H1 (cell line): ENCODE measurements around the gene C22orf31. TPM values are rescaled to one million over a fixed set of nuclear protein-coding genes. Genes with fewer than 3 reads are reported as not detected.

Experiments
- CTCF ChIA-PET: fragments of 300-600 bp; sonication (Branson Sonifier 250); formaldehyde crosslinking; loops from one replicate; lab custom pipeline; 2021; ENCODE audit not compliant: partially characterized antibody; lab: Charles Lee
- POLR2A ChIA-PET: fragments of 300-600 bp; sonication (Branson Sonifier 250); formaldehyde crosslinking; loops from one replicate; lab custom pipeline; 2021; ENCODE audit warnings: inconsistent platforms; ENCODE audit not compliant: partially characterized antibody; lab: Charles Lee
- DNase-seq, 2 experiments: peaks; one replicate each; pipeline versions ENCODE4 v3.0.0 to v3.0.0-alpha.2; 2010 to 2022; ENCODE audit warnings: low spot score in 2 of 2, low read depth in 1 of 2, mixed read lengths in 1 of 2
- FAIRE-seq: peaks from 2 replicates; lab custom pipeline; 2011; peaks lifted over from hg19 to GRCh38; lab: Jason Lieb, UNC
- H2AFZ ChIP-seq: 2 replicates; pipeline ENCODE4 v1.8.1; 2012; ENCODE audit warnings: low read length, inconsistent platforms
- H2AK5ac ChIP-seq: 2 replicates; pipeline ENCODE4 v1.6.1; 2013; ENCODE audit warnings: low read depth, low read length
- H2BK120ac ChIP-seq: replicated peaks from 2 replicates; pipeline ENCODE3; 2013; ENCODE audit warnings: low read depth, low read length, inconsistent platforms
- H2BK12ac ChIP-seq: 2 replicates; pipeline ENCODE4 v1.6.1; 2013; ENCODE audit warnings: low read depth, low read length
- H2BK15ac ChIP-seq: 2 replicates; pipeline ENCODE4 v1.6.1; 2013; ENCODE audit warnings: low read length
- H2BK20ac ChIP-seq: 2 replicates; pipeline ENCODE4 v1.6.1; 2013; ENCODE audit warnings: low read length
- H2BK5ac ChIP-seq: 2 replicates; pipeline ENCODE4 v1.6.1; 2013; ENCODE audit warnings: low read depth, low read length
- H3K14ac ChIP-seq: 2 replicates; pipeline ENCODE4 v1.6.1; 2013; ENCODE audit warnings: inconsistent platforms; ENCODE audit not compliant: insufficient read length
- H3K18ac ChIP-seq: 2 replicates; pipeline ENCODE4 v1.6.1; 2013; ENCODE audit warnings: low read length; ENCODE audit errors: extremely low read depth
- H3K23ac ChIP-seq: 2 replicates; pipeline ENCODE4 v1.6.1; 2013; ENCODE audit warnings: inconsistent platforms; ENCODE audit not compliant: insufficient read length
- H3K23me2 ChIP-seq: 2 replicates; pipeline ENCODE4 v1.6.1; 2013; ENCODE audit warnings: low read depth, low read length
- H3K27ac ChIP-seq: 2 replicates; pipeline ENCODE4 v1.6.1; 2011; ENCODE audit warnings: low read depth, low read length, inconsistent platforms
- H3K27me3 ChIP-seq, 4 experiments: replicated peaks in 1 of 4; 1 replicate in 1 of 4; 2 replicates in 3 of 4; pipeline versions ENCODE4 v1.6.1 to v1.8.1; 2011 to 2013; ENCODE audit warnings: low read length in 3 of 4, mild to moderate bottlenecking in 3 of 4, inconsistent platforms in 2 of 4, mixed read lengths in 2 of 4, moderate library complexity in 1 of 4; ENCODE audit not compliant: control insufficient read depth in 3 of 4, insufficient read depth in 3 of 4; ENCODE audit errors: extremely low read depth in 1 of 4
- H3K36me3 ChIP-seq, 4 experiments: 2 replicates each; pipeline versions ENCODE4 v1.6.1 to v1.8.1; 2011 to 2013; ENCODE audit warnings: mild to moderate bottlenecking in 4 of 4, low read length in 3 of 4, moderate library complexity in 2 of 4, control low read depth in 1 of 4, inconsistent platforms in 1 of 4; ENCODE audit not compliant: insufficient read depth in 4 of 4, control insufficient read depth in 2 of 4
- H3K4ac ChIP-seq: replicated peaks from 2 replicates; pipeline ENCODE3; 2013; ENCODE audit warnings: low read length, low read depth, mixed read lengths, inconsistent platforms; ENCODE audit not compliant: insufficient read length
- H3K4me1 ChIP-seq, 4 experiments: replicated peaks in 1 of 4; 1 replicate in 1 of 4; 2 replicates in 3 of 4; pipeline versions ENCODE4 v1.6.1 to v1.8.1; 2011 to 2013; ENCODE audit warnings: low read length in 3 of 4, inconsistent platforms in 2 of 4, mixed read lengths in 1 of 4; ENCODE audit not compliant: insufficient read depth in 4 of 4, control insufficient read depth in 3 of 4
- H3K4me2 ChIP-seq, 2 experiments: 2 replicates each; pipeline versions ENCODE4 v1.6.1 to v1.8.1; 2011 to 2013; ENCODE audit warnings: low read depth in 2 of 2, low read length in 2 of 2, control low read depth in 1 of 2, inconsistent platforms in 1 of 2, mild to moderate bottlenecking in 1 of 2; ENCODE audit not compliant: insufficient read depth in 1 of 2
- H3K4me3 ChIP-seq, 4 experiments: fragments of 200-600, 300-600 bp in 1 of 4; sonication (generic), shearing (Covaris generic), sonication (Bioruptor Twin) in 1 of 4; 2 replicates each; pipeline versions ENCODE4 v1.5.1 to v1.8.1; 2011 to 2016; ENCODE audit warnings: low read length in 4 of 4, low read depth in 3 of 4, control low read depth in 2 of 4, inconsistent platforms in 2 of 4, mild to moderate bottlenecking in 2 of 4, mixed read lengths in 1 of 4, moderate library complexity in 1 of 4; ENCODE audit not compliant: insufficient read depth in 2 of 4; ENCODE audit errors: extremely low read depth in 1 of 4
- H3K56ac ChIP-seq: replicated peaks from 2 replicates; pipeline ENCODE3; 2013; ENCODE audit warnings: low read depth, mild to moderate bottlenecking, mixed read lengths, low read length, inconsistent platforms; ENCODE audit not compliant: insufficient read length
- H3K79me1 ChIP-seq: 2 replicates; pipeline ENCODE4 v1.6.1; 2013; ENCODE audit warnings: low read depth, low read length, control low read depth
- H3K79me2 ChIP-seq, 2 experiments: 2 replicates each; pipeline versions ENCODE4 v1.6.1 to v1.8.1; 2012 to 2013; ENCODE audit warnings: low read length in 2 of 2, mild to moderate bottlenecking in 2 of 2, inconsistent platforms in 1 of 2; ENCODE audit not compliant: insufficient read depth in 2 of 2, control insufficient read depth in 1 of 2
- H3K9ac ChIP-seq, 4 experiments: replicated peaks in 1 of 4; 1 replicate in 1 of 4; 2 replicates in 3 of 4; pipeline versions ENCODE4 v1.6.1 to v1.8.1; 2011 to 2013; ENCODE audit warnings: low read depth in 3 of 4, low read length in 3 of 4, control low read depth in 2 of 4, mild to moderate bottlenecking in 2 of 4, moderate library complexity in 2 of 4, inconsistent platforms in 1 of 4; ENCODE audit errors: extremely low read depth in 1 of 4
- H3K9me3 ChIP-seq, 2 experiments: 2 replicates each; pipeline versions ENCODE4 v1.6.1 to v1.8.1; 2012 to 2013; ENCODE audit warnings: mild to moderate bottlenecking in 2 of 2, moderate library complexity in 2 of 2, control low read depth in 1 of 2, inconsistent platforms in 1 of 2, low read depth in 1 of 2, low read length in 1 of 2, mixed read lengths in 1 of 2; ENCODE audit not compliant: insufficient read depth in 2 of 2
- H4K20me1 ChIP-seq, 2 experiments: replicated peaks in 1 of 2; 2 replicates each; pipeline versions ENCODE3 to v1.8.1; 2011 to 2013; ENCODE audit warnings: inconsistent platforms in 2 of 2, low read length in 2 of 2, mild to moderate bottlenecking in 1 of 2; ENCODE audit not compliant: insufficient read depth in 2 of 2, control insufficient read depth in 1 of 2
- H4K5ac ChIP-seq: 2 replicates; pipeline ENCODE4 v1.6.1; 2013; ENCODE audit warnings: low read length, low read depth, mixed read lengths, inconsistent platforms; ENCODE audit not compliant: insufficient read length
- H4K8ac ChIP-seq: 2 replicates; pipeline ENCODE4 v1.8.0; 2013; ENCODE audit warnings: mild to moderate bottlenecking, moderate library complexity, low read length, inconsistent platforms; ENCODE audit not compliant: insufficient read depth; ENCODE audit errors: extremely low read depth
- H4K91ac ChIP-seq: replicated peaks from 2 replicates; pipeline ENCODE3; 2013; ENCODE audit warnings: low read length, mixed read lengths, inconsistent platforms; ENCODE audit not compliant: insufficient read length
- CREB1 ChIP-seq: IDR thresholded peaks from 2 replicates; pipeline ENCODE4 v1.6.1; 2012; ENCODE audit warnings: inconsistent platforms
- EZH2 ChIP-seq: fragments of 200-600 bp; sonication (generic); IDR thresholded peaks from 2 replicates; pipeline ENCODE4 v1.7.1; 2012; ENCODE audit warnings: low read depth, mild to moderate bottlenecking, moderate library complexity, low read length, inconsistent platforms; ENCODE audit not compliant: severe bottlenecking
- FOSL1 ChIP-seq: IDR thresholded peaks from 2 replicates; pipeline ENCODE4 v1.6.1; 2011; ENCODE audit warnings: mild to moderate bottlenecking, low read depth, low read length, moderate library complexity; ENCODE audit not compliant: insufficient read depth
- HDAC2 ChIP-seq, 2 experiments: fragments of 300-600 bp in 1 of 2; sonication (generic) in 1 of 2; IDR thresholded peaks; 2 replicates each; pipeline ENCODE4 v1.6.1; 2011 to 2012; ENCODE audit warnings: low read depth in 2 of 2, low read length in 2 of 2, mild to moderate bottlenecking in 2 of 2, moderate library complexity in 2 of 2, borderline replicate concordance in 1 of 2, inconsistent platforms in 1 of 2
- JUN ChIP-seq: IDR thresholded peaks from 2 replicates; pipeline ENCODE4 v1.6.1; 2011; ENCODE audit warnings: low read depth, mild to moderate bottlenecking, improper control_type of control experiment, low read length
- KDM1A ChIP-seq: fragments of 200-600, 300-600 bp; sonication (generic); IDR thresholded peaks from 2 replicates; pipeline ENCODE4 v1.7.1; 2016; ENCODE audit warnings: mild to moderate bottlenecking, low read length, borderline replicate concordance
- PHF8 ChIP-seq: fragments of 200-600 bp; sonication (generic); conservative IDR thresholded peaks from 2 replicates; pipeline ENCODE4 v1.7.1; 2012; ENCODE audit warnings: low read depth, mild to moderate bottlenecking, inconsistent platforms, low read length, moderate library complexity
- RBBP5 ChIP-seq: IDR thresholded peaks from 2 replicates; pipeline ENCODE4 v1.7.1; 2012; ENCODE audit warnings: low read depth, mild to moderate bottlenecking, inconsistent platforms, low read length, moderate library complexity, borderline replicate concordance
- RNF2 ChIP-seq: fragments of 200-900, 300-1000 bp; sonication (generic); IDR thresholded peaks from 2 replicates; pipeline ENCODE4 v1.7.1; 2016; ENCODE audit warnings: borderline replicate concordance, low read depth, mild to moderate bottlenecking, antibody characterized with exemption, low read length; ENCODE audit not compliant: poor library complexity, severe bottlenecking; ENCODE audit errors: missing control alignments
- SUZ12 ChIP-seq: fragments of 200-600 bp; sonication (generic); IDR thresholded peaks from 2 replicates; pipeline ENCODE4 v1.6.1; 2012; ENCODE audit warnings: mild to moderate bottlenecking, inconsistent platforms, low read length, moderate library complexity, mixed read lengths
- TBP ChIP-seq: IDR thresholded peaks from 2 replicates; pipeline ENCODE4 v1.6.1; 2011; ENCODE audit warnings: low read depth, low read length, improper control_type of control experiment
- TEAD4 ChIP-seq: IDR thresholded peaks from 2 replicates; pipeline ENCODE4 v1.6.1; 2012; ENCODE audit warnings: low read depth, low read length, inconsistent platforms, mixed read lengths
- ZNF274 ChIP-seq: IDR thresholded peaks from 2 replicates; pipeline ENCODE4 v1.7.0; 2012; ENCODE audit warnings: low read length, borderline replicate concordance; ENCODE audit errors: extremely low read depth
- WGBS, 2 experiments: shearing (Covaris generic) in 1 of 2; methylation state at CpG; one replicate each; pipeline versions ENCODE4 v1.1.6 to v1.1.7; 2013 to 2015; ENCODE audit warnings: low lambda C conversion rate in 2 of 2, mixed read lengths in 2 of 2, inconsistent platforms in 1 of 2, low coverage in 1 of 2, missing lambda C conversion rate in 1 of 2; ENCODE audit not compliant: insufficient replicate concordance in 2 of 2, insufficient coverage in 1 of 2, insufficient read length in 1 of 2; ENCODE audit errors: extremely low coverage in 1 of 2, missing lambda C conversion rate in 1 of 2; 5-methylcytosine and 5-hydroxymethylcytosine counted together
- polyA plus RNA-seq, 7 experiments: library from polyadenylated mRNA; depleted of rRNA in 3 of 7; stranded (reverse) in 5 of 7; unstranded in 2 of 7; fragments of >200 nt in 5 of 7; fragments of 200-250 nt in 2 of 7; gene quantifications; 1 replicate in 5 of 7; 2 replicates in 1 of 7; 4 replicates in 1 of 7; pipeline versions ENCODE4 v1.2.1 to v1.2.3, GENCODE V29; 2011 to 2013; ENCODE audit warnings: missing spikeins in 2 of 7, mixed read lengths in 2 of 7
- total RNA-seq: library from RNA; stranded (reverse); fragmentation: NEBNext Ultra II Directional; extraction: Animal tissue kit (Norgen Biotek cat#: 25700); gene quantifications from 2 replicates; pipeline ENCODE4 v1.2.1, GENCODE V29; 2021

Gene C22orf31
- total and polyA plus RNA-seq, 2 of the 8 experiments (the other 6 are each of a cell fraction or from before 2014, with no cell fraction given): not detected

- H3K4me2 ChIP-seq: no peak overlapping the region
- H3K9ac ChIP-seq: no peak overlapping the region
- H3K79me1 ChIP-seq: no peaks in the 10 kb centered on the region
- TF ChIP-seq FOSL1 (no peak), TBP (no peak), ZNF274 (no peak), PHF8 (no peak), HDAC2 (IDR thresholded peaks at IDR 0.05; ENCODE audit: borderline replicate concordance in 1 of 2, low read depth in 2 of 2, low read length in 2 of 2) (no peak), KDM1A (no peak), TEAD4 (no peak), EZH2 (no peak), CREB1 (no peak), RNF2 (no peak), RBBP5 (no peak), JUN (no peak), SUZ12 (no peak)
Observed at GRCh38 chr22:29044657-29045176, 16.9 kb downstream of the C22orf31 start.

More at GRCh38 chr22:29044657-29045176, 16.9 kb downstream of the C22orf31 start:
- Histone ChIP-seq H3K4me1 (peaks cover 0 to 3% (median 0%) of the 10 kb centered on the region in 4 experiments; a peak in 3 of 7 replicates), H2BK15ac (no peak overlapping the region), H2BK5ac (no peak overlapping the region), H3K14ac (no peak overlapping the region), H2AK5ac (no peak overlapping the region), H3K18ac (no peak overlapping the region), H3K9me3 (no peaks in the 10 kb centered on the region), H4K5ac (no peak overlapping the region), H3K4me3 (no peak overlapping the region), H2BK20ac (no peak overlapping the region), H3K27ac (no peak overlapping the region), H4K91ac (no peak overlapping the region), H3K23ac (no peak overlapping the region), H3K23me2 (no peaks in the 10 kb centered on the region), H3K36me3 (peaks cover 14 to 63% (median 38%) of the 10 kb centered on the region in 4 experiments; a peak in 7 of 8 replicates), H3K79me2 (peaks cover 0 to 5% of the 10 kb centered on the region in 2 experiments; a peak in 1 of 4 replicates), H3K56ac (no peak overlapping the region), H2BK120ac (no peak overlapping the region), H3K4ac (no peak overlapping the region), H4K8ac (no peak overlapping the region), H2AFZ (no peak overlapping the region), H2BK12ac (no peak overlapping the region), H3K27me3 (no peaks in the 10 kb centered on the region), H4K20me1 (peaks cover 1 to 8% of the 10 kb centered on the region in 2 experiments)
- WGBS, 2 experiments: 89% methylated on average over 13 of the region's 13 CpGs; no CpG with 5 or more reads in 1 of the 2 experiments
- CTCF ChIA-PET: interaction anchor here (0.6 to 1.8 kb wide), 7 partner anchors 17 to 343 kb away, joined by 3 to 7 read pairs (median 4); partner anchors contain the start of genes AP1B1 and C22orf31
- no peak for FAIRE-seq
- POLR2A ChIA-PET: interaction anchor here (0.6 to 1.2 kb wide), 4 partner anchors 11 to 149 kb away, joined by 3 to 6 read pairs (median 3); partner anchors contain the start of gene C22orf31
- DNase-seq: no peak
